ENCODE results near the gene SACM1L. TPM values are rescaled to one million over a fixed set of nuclear protein-coding genes. Genes with fewer than 3 reads are reported as not detected.

SACM1L gene
- total RNA-seq, 1 experiment from 2014 or later = 51.0 TPM

GRCh38 chr3:45779746-45780735 lies 90.8 kb downstream of the SACM1L start:
- no peak for TF ChIP-seq CTCF (IDR thresholded peaks at IDR 0.05; ENCODE audit: insufficient read depth in 1 of 2, low read depth in 1 of 2, low read length in 1 of 2, severe bottlenecking in 1 of 2, unreplicated experiment in 1 of 2)
- H3K36me3 ChIP-seq (ENCODE audit: control insufficient read depth, insufficient read depth, low read length) = no peaks in the 10 kb centered on the region
- Mint-ChIP-seq H3K36me3 (ENCODE audit: insufficient read depth, unreplicated experiment) (no peaks in the 10 kb centered on the region), H3K27ac (ENCODE audit: unreplicated experiment) (no peak overlapping the region), H3K27me3 (ENCODE audit: insufficient read depth, unreplicated experiment) (no peaks in the 10 kb centered on the region), H3K4me3 (ENCODE audit: unreplicated experiment) (no peak overlapping the region), H3K9me3 (ENCODE audit: unreplicated experiment) (no peaks in the 10 kb centered on the region), H3K4me1 (ENCODE audit: low read depth, unreplicated experiment) (no peaks in the 10 kb centered on the region)
- ChIA-PET POLR2A (no interaction called here), CTCF (no interaction called here)
- BruUV-seq (replicated peaks) = no TSS peak
- no peaks in the 10 kb centered on the region for H3K27me3 ChIP-seq (replicated peaks; ENCODE audit: control insufficient read depth, insufficient read depth, low read length)
- peak in 1 of 2 experiments; percentile 17 for DNase-seq
- intact Hi-C loops (cut with micrococcal nuclease; ENCODE audit: unreplicated experiment) = no loop called here
- H3K9me3 ChIP-seq = no peaks in the 10 kb centered on the region
- no peaks in the 10 kb centered on the region for H3K4me1 ChIP-seq
- no peak overlapping the region for H3K4me3 ChIP-seq (ENCODE audit: low read depth, low read length)

GRCh38 chr3:45781271-45781670 lies 92.1 kb downstream of the SACM1L start:
- H3K4me1 Mint-ChIP-seq (ENCODE audit: low read depth, unreplicated experiment) = no peaks in the 10 kb centered on the region
- H3K27ac Mint-ChIP-seq (ENCODE audit: unreplicated experiment) = no peak overlapping the region
- DNase-seq = peak in 1 of 2 experiments; percentile 16
- POLR2A ChIA-PET = no interaction called here
- H3K9me3 Mint-ChIP-seq (ENCODE audit: unreplicated experiment) = no peaks in the 10 kb centered on the region
- H3K4me3 ChIP-seq (ENCODE audit: low read depth, low read length) = no peak overlapping the region
- CTCF ChIA-PET = no interaction called here
- no peaks in the 10 kb centered on the region for H3K9me3 ChIP-seq
- H3K36me3 Mint-ChIP-seq (ENCODE audit: insufficient read depth, unreplicated experiment) = no peaks in the 10 kb centered on the region
- no peaks in the 10 kb centered on the region for H3K27me3 Mint-ChIP-seq (ENCODE audit: insufficient read depth, unreplicated experiment)
- intact Hi-C loops (cut with micrococcal nuclease; ENCODE audit: unreplicated experiment) = no loop called here
- no peaks in the 10 kb centered on the region for H3K4me1 ChIP-seq
- H3K4me3 Mint-ChIP-seq (ENCODE audit: unreplicated experiment) = no peak overlapping the region
- no peaks in the 10 kb centered on the region for H3K36me3 ChIP-seq (ENCODE audit: control insufficient read depth, insufficient read depth, low read length)
- no TSS peak for BruUV-seq (replicated peaks)
- no peaks in the 10 kb centered on the region for H3K27me3 ChIP-seq (replicated peaks; ENCODE audit: control insufficient read depth, insufficient read depth, low read length)
- no peak for TF ChIP-seq CTCF (IDR thresholded peaks at IDR 0.05; ENCODE audit: insufficient read depth in 1 of 2, low read depth in 1 of 2, low read length in 1 of 2, severe bottlenecking in 1 of 2, unreplicated experiment in 1 of 2)

- H3K9me3 Mint-ChIP-seq (ENCODE audit: unreplicated experiment) = no peaks in the 10 kb centered on the region
- no peaks in the 10 kb centered on the region for H3K36me3 Mint-ChIP-seq (ENCODE audit: insufficient read depth, unreplicated experiment)
- CTCF ChIA-PET = no interaction called here
- no peak overlapping the region for H3K4me3 ChIP-seq (ENCODE audit: low read depth, low read length)
- no peaks in the 10 kb centered on the region for H3K27me3 ChIP-seq (replicated peaks; ENCODE audit: control insufficient read depth, insufficient read depth, low read length)
- intact Hi-C loops (cut with micrococcal nuclease; ENCODE audit: unreplicated experiment) = no loop called here
- H3K4me1 ChIP-seq = no peaks in the 10 kb centered on the region
- H3K4me3 Mint-ChIP-seq (ENCODE audit: unreplicated experiment) = no peak overlapping the region
- H3K27me3 Mint-ChIP-seq (ENCODE audit: insufficient read depth, unreplicated experiment) = no peaks in the 10 kb centered on the region
- no peaks in the 10 kb centered on the region for H3K9me3 ChIP-seq
- no peaks in the 10 kb centered on the region for H3K4me1 Mint-ChIP-seq (ENCODE audit: low read depth, unreplicated experiment)
- no peak overlapping the region for H3K27ac Mint-ChIP-seq (ENCODE audit: unreplicated experiment)
- TF ChIP-seq CTCF (IDR thresholded peaks at IDR 0.05; ENCODE audit: insufficient read depth in 1 of 2, low read depth in 1 of 2, low read length in 1 of 2, severe bottlenecking in 1 of 2, unreplicated experiment in 1 of 2) = no peak
- no peaks in the 10 kb centered on the region for H3K36me3 ChIP-seq (ENCODE audit: control insufficient read depth, insufficient read depth, low read length)
- peak in 1 of 2 experiments; percentile 15 for DNase-seq
- no TSS peak for BruUV-seq (replicated peaks)
- POLR2A ChIA-PET = no interaction called here
Observed at GRCh38 chr3:45781841-45782240, 92.6 kb downstream of the SACM1L start.

Data from Caco-2 (cell line).